Neural cell (in vitro differentiated cells): Measurements from ENCODE around the gene PDIA6.

Source experiments
- EP300 ChIP-seq: fragments of 450-650 bp; conservative IDR thresholded peaks from 2 replicates; pipeline ENCODE4 v1.6.1; 2014; ENCODE audit warnings: antibody characterized with exemption, mild to moderate bottlenecking, moderate library complexity; ENCODE audit not compliant: poor library complexity, severe bottlenecking
- EZH2 ChIP-seq: fragments of 200-600, 300-800 bp; shearing (Covaris generic), sonication (generic); IDR thresholded peaks from 2 replicates; pipeline ENCODE4 v1.6.1; 2014; ENCODE audit warnings: antibody characterized with exemption, low read length, borderline replicate concordance, mild to moderate bottlenecking; ENCODE audit not compliant: insufficient read depth, poor library complexity, severe bottlenecking
- MXI1 ChIP-seq: fragments of 450-650 bp; conservative IDR thresholded peaks from 2 replicates; pipeline ENCODE4 v1.6.1; 2014; ENCODE audit warnings: antibody characterized with exemption, mild to moderate bottlenecking; ENCODE audit not compliant: poor library complexity, severe bottlenecking
- POLR2AphosphoS5 ChIP-seq: IDR thresholded peaks from 2 replicates; pipeline ENCODE4 v1.6.1; 2012
- RAD21 ChIP-seq: fragments of 450-650 bp; conservative IDR thresholded peaks from 2 replicates; pipeline ENCODE4 v1.6.1; 2014; ENCODE audit warnings: antibody characterized with exemption, mild to moderate bottlenecking, moderate library complexity
- TAF1 ChIP-seq: IDR thresholded peaks from 2 replicates; pipeline ENCODE4 v1.6.1; 2012; ENCODE audit warnings: low read depth
- TF ChIP-seq, protein P1 (sequence below): fragments of 450-650 bp; IDR thresholded peaks from 2 replicates; pipeline ENCODE4 v1.5.1; 2014; ENCODE audit warnings: antibody characterized with exemption, mild to moderate bottlenecking, moderate library complexity; ENCODE audit not compliant: poor library complexity, severe bottlenecking

DNA sequence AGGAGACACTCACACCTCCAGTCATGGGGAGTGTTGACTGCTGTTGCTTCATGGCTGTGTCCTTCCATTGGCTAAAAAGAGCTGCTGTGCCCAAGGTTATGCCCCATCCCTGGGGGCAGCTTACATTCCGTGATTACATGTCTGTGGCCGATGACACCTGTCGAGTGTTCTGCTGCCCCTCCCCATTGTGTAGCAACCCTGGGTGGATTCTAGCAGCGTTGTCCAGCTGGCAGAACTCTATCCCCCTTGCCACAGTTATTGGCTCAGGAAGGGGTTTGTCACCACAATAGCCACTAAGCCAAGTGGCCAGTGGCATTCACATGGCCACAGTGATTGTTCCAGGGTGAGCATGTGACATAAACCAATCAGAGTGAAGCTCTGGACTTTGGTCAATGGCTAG lies 11.6 kb upstream of the PDIA6 start:
- TF ChIP-seq MXI1 (no peak), EP300 (no peak), POLR2AphosphoS5 (no peak), EZH2 (no peak), TAF1 (no peak), RAD21 (no peak)
- TF ChIP-seq, protein P1, sequence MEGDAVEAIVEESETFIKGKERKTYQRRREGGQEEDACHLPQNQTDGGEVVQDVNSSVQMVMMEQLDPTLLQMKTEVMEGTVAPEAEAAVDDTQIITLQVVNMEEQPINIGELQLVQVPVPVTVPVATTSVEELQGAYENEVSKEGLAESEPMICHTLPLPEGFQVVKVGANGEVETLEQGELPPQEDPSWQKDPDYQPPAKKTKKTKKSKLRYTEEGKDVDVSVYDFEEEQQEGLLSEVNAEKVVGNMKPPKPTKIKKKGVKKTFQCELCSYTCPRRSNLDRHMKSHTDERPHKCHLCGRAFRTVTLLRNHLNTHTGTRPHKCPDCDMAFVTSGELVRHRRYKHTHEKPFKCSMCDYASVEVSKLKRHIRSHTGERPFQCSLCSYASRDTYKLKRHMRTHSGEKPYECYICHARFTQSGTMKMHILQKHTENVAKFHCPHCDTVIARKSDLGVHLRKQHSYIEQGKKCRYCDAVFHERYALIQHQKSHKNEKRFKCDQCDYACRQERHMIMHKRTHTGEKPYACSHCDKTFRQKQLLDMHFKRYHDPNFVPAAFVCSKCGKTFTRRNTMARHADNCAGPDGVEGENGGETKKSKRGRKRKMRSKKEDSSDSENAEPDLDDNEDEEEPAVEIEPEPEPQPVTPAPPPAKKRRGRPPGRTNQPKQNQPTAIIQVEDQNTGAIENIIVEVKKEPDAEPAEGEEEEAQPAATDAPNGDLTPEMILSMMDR, result no peak
